ELF-1 (cell line): ENCODE data around the gene COL6A2.

Experiments used
- DNase-seq: peaks from one replicate; pipeline ENCODE4 v3.0.0-alpha.2; 2016; ENCODE audit warnings: low read depth, low spot score

The COL6A2 gene

GRCh38 chr21:46141767-46142581 is 44.1 kb downstream of the COL6A2 start:
- DNase-seq, result peak; percentile 38

GRCh38 chr21:46142582-46143473 is 44.9 kb downstream of the COL6A2 start:
- peak; percentile 58 for DNase-seq

GRCh38 chr21:46144464-46145070 is 46.7 kb downstream of the COL6A2 start:
- no peak for DNase-seq

- DNase-seq, result no peak
These were observed 47.4 kb downstream of the COL6A2 start for GRCh38 chr21:46145159-46145839.

GRCh38 chr21:46145840-46146691 is 48.2 kb downstream of the COL6A2 start:
- DNase-seq, result no peak

GRCh38 chr21:46146856-46147255 is 48.9 kb downstream of the COL6A2 start:
- peak; percentile 84 for DNase-seq

GRCh38 chr21:46147429-46147828 is 49.5 kb downstream of the COL6A2 start:
- DNase-seq, result peak; percentile 89

- DNase-seq, result no peak
These were observed 50.2 kb downstream of the COL6A2 start for GRCh38 chr21:46148106-46148505.

GRCh38 chr21:46149205-46149901 is 51.4 kb downstream of the COL6A2 start:
- no peak for DNase-seq

GRCh38 chr21:46150073-46150472 is 52.2 kb downstream of the COL6A2 start:
- no peak for DNase-seq

- no peak for DNase-seq
These were observed 52.7 kb downstream of the COL6A2 start for GRCh38 chr21:46150491-46151121.

- DNase-seq, result peak; percentile 1
These were observed 53.5 kb downstream of the COL6A2 start for GRCh38 chr21:46151261-46151988.

- peak; percentile 1 for DNase-seq
These were observed 54.3 kb downstream of the COL6A2 start for GRCh38 chr21:46151989-46152926.

- DNase-seq, result no peak
These were observed 55.0 kb downstream of the COL6A2 start for GRCh38 chr21:46152927-46153246.

- peak; percentile 82 for DNase-seq
These were observed 55.6 kb downstream of the COL6A2 start for GRCh38 chr21:46153247-46154154.

- peak; percentile 0 for DNase-seq
These were observed 56.4 kb downstream of the COL6A2 start for GRCh38 chr21:46154155-46154954.
